H1 (cell line): ENCODE results near the gene ZNF277. TPM values are rescaled to one million over a fixed set of nuclear protein-coding genes. Genes with fewer than 3 reads are reported as not detected.

Source experiments
- CHD1 ChIP-seq: IDR thresholded peaks from 2 replicates; pipeline ENCODE4 v1.6.1; 2012; ENCODE audit warnings: low read depth, low read length, improper control_type of control experiment
- polyA plus RNA-seq, 7 experiments: library from polyadenylated mRNA; depleted of rRNA in 3 of 7; stranded (reverse) in 5 of 7; unstranded in 2 of 7; fragments of >200 nt in 5 of 7; fragments of 200-250 nt in 2 of 7; gene quantifications; 1 replicate in 5 of 7; 2 replicates in 1 of 7; 4 replicates in 1 of 7; pipeline versions ENCODE4 v1.2.1 to v1.2.3, GENCODE V29; 2011 to 2013; ENCODE audit warnings: missing spikeins in 2 of 7, mixed read lengths in 2 of 7
- total RNA-seq: library from RNA; stranded (reverse); fragmentation: NEBNext Ultra II Directional; extraction: Animal tissue kit (Norgen Biotek cat#: 25700); gene quantifications from 2 replicates; pipeline ENCODE4 v1.2.1, GENCODE V29; 2021
- TF ChIP-seq, protein P1 (sequence below): IDR thresholded peaks from 2 replicates; pipeline ENCODE4 v1.6.1; 2011; ENCODE audit warnings: low read length, improper control_type of control experiment
- TF ChIP-seq, protein P2 (sequence below): IDR thresholded peaks from 2 replicates; pipeline ENCODE4 v1.6.1; 2012; ENCODE audit warnings: inconsistent platforms

Gene ZNF277
- total and polyA plus RNA-seq, 2 of the 8 experiments (the other 6 are each of a cell fraction or from before 2014, with no cell fraction given), result 5.1 to 21.7 TPM

GRCh38 chr7:112180223-112180622, 26.3 kb upstream of the ZNF277 start (continued):
- TF ChIP-seq, protein P1, sequence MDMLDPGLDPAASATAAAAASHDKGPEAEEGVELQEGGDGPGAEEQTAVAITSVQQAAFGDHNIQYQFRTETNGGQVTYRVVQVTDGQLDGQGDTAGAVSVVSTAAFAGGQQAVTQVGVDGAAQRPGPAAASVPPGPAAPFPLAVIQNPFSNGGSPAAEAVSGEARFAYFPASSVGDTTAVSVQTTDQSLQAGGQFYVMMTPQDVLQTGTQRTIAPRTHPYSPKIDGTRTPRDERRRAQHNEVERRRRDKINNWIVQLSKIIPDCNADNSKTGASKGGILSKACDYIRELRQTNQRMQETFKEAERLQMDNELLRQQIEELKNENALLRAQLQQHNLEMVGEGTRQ, result no peak
- TF ChIP-seq CHD1, result no peak
- TF ChIP-seq, protein P2, sequence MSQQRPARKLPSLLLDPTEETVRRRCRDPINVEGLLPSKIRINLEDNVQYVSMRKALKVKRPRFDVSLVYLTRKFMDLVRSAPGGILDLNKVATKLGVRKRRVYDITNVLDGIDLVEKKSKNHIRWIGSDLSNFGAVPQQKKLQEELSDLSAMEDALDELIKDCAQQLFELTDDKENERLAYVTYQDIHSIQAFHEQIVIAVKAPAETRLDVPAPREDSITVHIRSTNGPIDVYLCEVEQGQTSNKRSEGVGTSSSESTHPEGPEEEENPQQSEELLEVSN, result no peak
